HG03060 (cell line): ENCODE measurements around the gene GDPD3.

ENCODE experiments used
- ATAC-seq: cut with Tn5 transposase; IDR thresholded peaks from one replicate; pipeline ENCODE4 v1.9.1; 2021; ENCODE audit warnings: low read depth, moderate number of reproducible peaks; ENCODE audit not compliant: unreplicated experiment

The GDPD3 gene

GRCh38 chr16:30096105-30096861 is 17.1 kb downstream of the GDPD3 start, which contains the start of gene YPEL3:
TSS of gene YPEL3 (minus strand) at chr16:30096213. CDS start at chr16:30095482, 731 bp downstream.
- no peak for ATAC-seq

- no peak for ATAC-seq
Measured at GRCh38 chr16:30095166-30096078, 17.9 kb downstream of the GDPD3 start.

GRCh38 chr16:30094541-30095165 is 18.7 kb downstream of the GDPD3 start:
- ATAC-seq = no peak

GRCh38 chr16:30092373-30093010 is 20.8 kb downstream of the GDPD3 start:
- peak; percentile 36 for ATAC-seq

- peak; percentile 55 for ATAC-seq
Measured at GRCh38 chr16:30091474-30092372, 21.6 kb downstream of the GDPD3 start, which contains the start of gene TBX6. TSS of gene TBX6 (minus strand) at chr16:30091924. CDS start at chr16:30091193, 731 bp downstream.

GRCh38 chr16:30090610-30091331 is 22.6 kb downstream of the GDPD3 start:
- ATAC-seq = no peak

GRCh38 chr16:30088832-30089624 is 24.3 kb downstream of the GDPD3 start:
- ATAC-seq = no peak

- ATAC-seq = no peak
Measured at GRCh38 chr16:30088237-30088831, 25.0 kb downstream of the GDPD3 start.

- no peak for ATAC-seq
Measured at GRCh38 chr16:30087181-30087898, 26.0 kb downstream of the GDPD3 start.

- no peak for ATAC-seq
Measured at GRCh38 chr16:30086291-30087140, 26.8 kb downstream of the GDPD3 start.

- no peak for ATAC-seq
Measured at GRCh38 chr16:30085820-30086219, 27.5 kb downstream of the GDPD3 start.

- ATAC-seq = no peak
Measured at GRCh38 chr16:30085247-30085646, 28.1 kb downstream of the GDPD3 start.

GRCh38 chr16:30084816-30085159 is 28.5 kb downstream of the GDPD3 start:
- ATAC-seq = no peak

GRCh38 chr16:30084096-30084815 is 29.1 kb downstream of the GDPD3 start:
- ATAC-seq = no peak

GRCh38 chr16:30083216-30084055 is 29.9 kb downstream of the GDPD3 start:
- no peak for ATAC-seq
